Prostate gland (tissue), 2 donors: ENCODE data around the gene JSRP1. TPM values are rescaled to one million over a fixed set of nuclear protein-coding genes. Genes with fewer than 3 reads are reported as not detected.

Source experiments
- DNase-seq: peaks from one replicate; pipeline ENCODE4 v3.0.0-alpha.2; 2019; ENCODE audit warnings: low spot score
- H3K27ac ChIP-seq, 2 donors: fragments of 200-600 bp; sonication (generic); 2 replicates each; pipeline ENCODE4 v1.5.1; 2017 to 2019
- H3K27me3 ChIP-seq: fragments of 200-600 bp; sonication (generic); replicated peaks from 2 replicates; pipeline ENCODE4 v1.5.1; 2019; ENCODE audit not compliant: insufficient read depth
- H3K36me3 ChIP-seq, 2 donors: fragments of 200-600 bp; sonication (generic); 1 replicate in 1 of 2; 2 replicates in 1 of 2; pipeline versions ENCODE4 v1.5.1 to v1.8.1; 2017 to 2019
- H3K4me1 ChIP-seq: fragments of 200-600 bp; sonication (generic); replicated peaks from 2 replicates; pipeline ENCODE4 v1.5.1; 2019
- H3K4me3 ChIP-seq, 2 donors: fragments of 200-600 bp; sonication (generic); 2 replicates each; pipeline ENCODE4 v1.5.1; 2017 to 2019
- H3K9me3 ChIP-seq: fragments of 200-600 bp; sonication (generic); 2 replicates; pipeline ENCODE4 v1.5.1; 2017
- POLR2A ChIP-seq: fragments of 450-650 bp; IDR thresholded peaks from one replicate; pipeline ENCODE4 v1.6.1; 2016; ENCODE audit warnings: antibody characterized with exemption, mild to moderate bottlenecking
- POLR2AphosphoS5 ChIP-seq: sonication (generic); formaldehyde crosslinking; IDR thresholded peaks from one replicate; pipeline ENCODE4 v1.6.1; 2017; ENCODE audit warnings: antibody characterized with exemption
- WGBS: methylation state at CpG from one replicate; pipeline ENCODE4 v1.1.5; 2018; 5-methylcytosine and 5-hydroxymethylcytosine counted together
- intact Hi-C: fragments of 100-400 bp; cut with DNase I; formaldehyde crosslinking; loops from one replicate; pipeline ENCODE4 v1.14.2; 2022
- total RNA-seq, 2 donors: library from RNA; depleted of rRNA; stranded (reverse); fragments of >200 nt; gene quantifications; one replicate each; pipeline ENCODE4 v1.1.0, GENCODE V29; 2016
- TF ChIP-seq, protein P1 (sequence below), 4 experiments: fragments of 200-600 bp in 2 of 4; fragments of 450-650 bp in 2 of 4; sonication (generic) in 2 of 4; IDR thresholded peaks; 1 replicate in 3 of 4; 2 replicates in 1 of 4; pipeline ENCODE4 v1.5.1; 2016 to 2019; ENCODE audit warnings: antibody characterized with exemption in 4 of 4, mild to moderate bottlenecking in 2 of 4, moderate library complexity in 2 of 4

The JSRP1 gene
- total RNA-seq, 2 donors from 2014 or later, result 0.96 TPM; not detected in 1

DNA sequence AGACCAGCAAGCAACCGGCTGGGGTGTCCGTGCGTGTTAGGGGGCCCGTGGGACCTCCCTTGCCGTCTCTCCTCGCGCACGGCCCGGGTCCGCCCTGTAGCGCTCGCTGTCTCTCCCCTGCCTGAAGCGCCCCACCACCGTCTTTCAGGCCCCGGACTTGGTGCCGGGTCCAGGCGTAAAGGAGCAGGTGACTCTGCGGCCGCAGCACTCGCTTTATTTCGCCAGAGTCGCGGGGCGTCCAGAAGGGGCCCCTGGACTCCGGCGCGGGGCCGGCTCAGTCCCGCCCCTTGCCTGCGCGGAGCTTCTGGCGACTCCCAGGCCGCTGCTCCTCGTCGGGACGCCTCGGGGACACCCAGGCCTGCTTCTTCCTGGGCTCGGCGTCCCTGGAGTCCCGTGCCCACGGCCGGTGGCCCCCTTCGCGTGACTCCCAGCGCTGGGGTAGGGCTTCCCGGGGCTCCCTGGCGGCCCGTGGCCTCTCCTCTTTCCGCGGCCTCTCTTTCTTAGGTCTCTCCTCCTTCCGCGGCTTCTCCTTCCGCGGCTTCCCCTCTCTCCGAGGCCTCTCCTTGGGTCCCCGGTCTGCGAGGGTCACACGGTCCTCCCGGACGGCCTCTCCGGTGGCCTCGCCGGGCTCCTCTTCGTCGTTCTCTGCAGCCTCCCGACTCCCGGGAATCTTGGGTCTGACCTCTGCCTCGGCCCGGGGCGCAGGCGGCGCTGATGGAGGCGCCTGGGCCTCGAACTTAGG lies 4.0 kb downstream of the JSRP1 start:
- peaks cover 14% of the 10 kb centered on the region for H3K27me3 ChIP-seq
- H3K4me1 ChIP-seq, result no peaks in the 10 kb centered on the region
- DNase-seq, result no peak
- intact Hi-C loops, result no loop called here
- peaks cover 1 to 6% of the 10 kb centered on the region in 2 donors for H3K36me3 ChIP-seq
- 23% methylated on average over 73 of the region's 74 CpGs for WGBS
- TF ChIP-seq POLR2A (no peak), POLR2AphosphoS5 (no peak)
- TF ChIP-seq, protein P1, sequence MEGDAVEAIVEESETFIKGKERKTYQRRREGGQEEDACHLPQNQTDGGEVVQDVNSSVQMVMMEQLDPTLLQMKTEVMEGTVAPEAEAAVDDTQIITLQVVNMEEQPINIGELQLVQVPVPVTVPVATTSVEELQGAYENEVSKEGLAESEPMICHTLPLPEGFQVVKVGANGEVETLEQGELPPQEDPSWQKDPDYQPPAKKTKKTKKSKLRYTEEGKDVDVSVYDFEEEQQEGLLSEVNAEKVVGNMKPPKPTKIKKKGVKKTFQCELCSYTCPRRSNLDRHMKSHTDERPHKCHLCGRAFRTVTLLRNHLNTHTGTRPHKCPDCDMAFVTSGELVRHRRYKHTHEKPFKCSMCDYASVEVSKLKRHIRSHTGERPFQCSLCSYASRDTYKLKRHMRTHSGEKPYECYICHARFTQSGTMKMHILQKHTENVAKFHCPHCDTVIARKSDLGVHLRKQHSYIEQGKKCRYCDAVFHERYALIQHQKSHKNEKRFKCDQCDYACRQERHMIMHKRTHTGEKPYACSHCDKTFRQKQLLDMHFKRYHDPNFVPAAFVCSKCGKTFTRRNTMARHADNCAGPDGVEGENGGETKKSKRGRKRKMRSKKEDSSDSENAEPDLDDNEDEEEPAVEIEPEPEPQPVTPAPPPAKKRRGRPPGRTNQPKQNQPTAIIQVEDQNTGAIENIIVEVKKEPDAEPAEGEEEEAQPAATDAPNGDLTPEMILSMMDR (IDR thresholded peaks at IDR 0.05), result no peak
- H3K27ac ChIP-seq, result no peak overlapping the region
- H3K9me3 ChIP-seq, result no peaks in the 10 kb centered on the region
- H3K4me3 ChIP-seq, result no peak overlapping the region

DNA sequence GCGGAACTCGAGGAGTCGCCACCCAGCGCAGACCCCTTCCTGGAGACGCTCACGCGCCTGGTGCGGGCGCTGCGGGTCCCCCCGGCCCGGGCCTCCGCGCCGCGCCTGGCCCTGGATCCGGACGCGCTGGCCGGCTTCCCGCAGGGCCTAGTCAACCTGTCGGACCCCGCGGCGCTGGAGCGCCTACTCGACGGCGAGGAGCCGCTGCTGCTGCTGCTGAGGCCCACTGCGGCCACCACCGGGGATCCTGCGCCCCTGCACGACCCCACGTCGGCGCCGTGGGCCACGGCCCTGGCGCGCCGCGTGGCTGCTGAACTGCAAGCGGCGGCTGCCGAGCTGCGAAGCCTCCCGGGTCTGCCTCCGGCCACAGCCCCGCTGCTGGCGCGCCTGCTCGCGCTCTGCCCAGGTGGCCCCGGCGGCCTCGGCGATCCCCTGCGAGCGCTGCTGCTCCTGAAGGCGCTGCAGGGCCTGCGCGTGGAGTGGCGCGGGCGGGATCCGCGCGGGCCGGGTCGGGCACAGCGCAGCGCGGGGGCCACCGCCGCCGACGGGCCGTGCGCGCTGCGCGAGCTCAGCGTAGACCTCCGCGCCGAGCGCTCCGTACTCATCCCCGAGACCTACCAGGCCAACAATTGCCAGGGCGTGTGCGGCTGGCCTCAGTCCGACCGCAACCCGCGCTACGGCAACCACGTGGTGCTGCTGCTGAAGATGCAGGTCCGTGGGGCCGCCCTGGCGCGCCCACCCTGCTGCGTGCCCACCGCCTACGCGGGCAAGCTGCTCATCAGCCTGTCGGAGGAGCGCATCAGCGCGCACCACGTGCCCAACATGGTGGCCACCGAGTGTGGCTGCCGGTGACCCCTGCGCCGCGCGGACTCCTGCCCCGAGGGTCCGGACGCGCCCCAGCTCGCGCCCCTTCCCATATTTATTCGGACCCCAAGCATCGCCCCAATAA lies 4.8 kb downstream of the JSRP1 start:
- no peak overlapping the region for H3K4me3 ChIP-seq
- intact Hi-C loops, result no loop called here
- 14% methylated on average over 70 of the region's 125 CpGs for WGBS
- H3K27me3 ChIP-seq, result peaks cover 14% of the 10 kb centered on the region
- H3K9me3 ChIP-seq, result no peaks in the 10 kb centered on the region
- no peak for DNase-seq
- H3K4me1 ChIP-seq, result no peaks in the 10 kb centered on the region
- TF ChIP-seq POLR2A (no peak), POLR2AphosphoS5 (no peak)
- peaks cover 9 to 13% of the 10 kb centered on the region in 2 donors for H3K36me3 ChIP-seq
- H3K27ac ChIP-seq, result no peak overlapping the region

DNA sequence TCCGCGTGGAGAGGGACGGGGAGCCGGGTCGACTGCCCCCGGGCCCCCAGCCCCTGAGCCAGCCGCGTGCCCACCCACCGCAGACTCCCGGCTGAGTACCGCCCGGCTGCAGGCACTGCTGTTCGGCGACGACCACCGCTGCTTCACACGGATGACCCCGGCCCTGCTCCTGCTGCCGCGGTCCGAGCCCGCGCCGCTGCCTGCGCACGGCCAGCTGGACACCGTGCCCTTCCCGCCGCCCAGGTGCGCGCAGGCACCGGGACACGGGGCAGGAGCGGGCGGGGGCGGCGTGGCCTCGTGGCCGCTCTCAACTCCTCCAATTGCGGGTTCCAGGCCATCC lies 5.5 kb downstream of the JSRP1 start:
- no peaks in the 10 kb centered on the region for H3K4me1 ChIP-seq
- H3K36me3 ChIP-seq, result peaks cover 14 to 19% of the 10 kb centered on the region in 2 donors
- whole genome bisulfite sequencing, result 23% methylated on average over 23 of the region's 40 CpGs
- H3K27me3 ChIP-seq, result peaks cover 14% of the 10 kb centered on the region
- TF ChIP-seq, protein P1 (IDR thresholded peaks at IDR 0.05), result no peak
- TF ChIP-seq POLR2AphosphoS5 (no peak), POLR2A (no peak)
- no peak for DNase-seq
- intact Hi-C loops, result no loop called here
- H3K9me3 ChIP-seq, result no peaks in the 10 kb centered on the region
- no peak overlapping the region for H3K4me3 ChIP-seq
- H3K27ac ChIP-seq, result no peak overlapping the region

DNA sequence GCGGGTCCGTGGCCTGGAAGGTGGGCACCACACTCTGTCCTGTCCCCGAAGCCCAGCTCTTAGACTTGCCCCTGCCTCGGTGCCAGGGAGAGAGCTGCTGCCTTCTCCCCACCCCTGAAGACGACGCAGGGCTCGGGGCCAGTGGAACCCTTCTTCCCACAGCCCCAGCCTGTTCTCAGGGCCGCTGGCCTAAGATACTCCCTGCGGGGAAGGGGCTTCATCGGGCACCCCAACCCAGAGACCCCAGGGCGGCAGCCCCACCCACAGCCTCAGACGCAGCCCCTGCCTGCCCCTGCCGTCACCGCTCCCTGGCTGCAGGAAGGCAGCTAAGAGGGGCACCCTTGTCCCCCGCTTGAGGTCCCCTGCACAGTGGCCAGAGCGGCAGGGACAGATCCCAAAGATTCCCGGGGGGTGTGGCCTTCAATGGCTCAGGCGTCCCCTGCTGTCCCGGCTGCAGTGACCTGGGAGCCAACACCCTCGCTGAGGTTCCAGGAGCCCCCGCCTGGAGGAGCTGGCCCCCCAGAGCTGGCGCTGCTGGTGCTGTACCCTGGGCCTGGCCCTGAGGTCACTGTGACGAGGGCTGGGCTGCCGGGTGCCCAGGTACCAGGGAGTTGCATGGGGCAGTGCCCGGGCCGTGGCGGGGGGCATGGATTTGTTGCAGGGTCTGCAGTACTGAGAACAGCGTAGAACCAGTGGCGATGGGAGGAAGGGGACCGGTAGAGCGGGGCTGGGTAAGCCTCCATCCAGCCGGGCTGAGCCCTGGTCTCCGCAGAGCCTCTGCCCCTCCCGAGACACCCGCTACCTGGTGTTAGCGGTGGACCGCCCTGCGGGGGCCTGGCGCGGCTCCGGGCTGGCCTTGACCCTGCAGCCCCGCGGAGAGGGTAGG lies 6.1 kb downstream of the JSRP1 start:
- intact Hi-C loops, result no loop called here

More for the DNA sequence above, 6.1 kb downstream of the JSRP1 start:
- TF ChIP-seq POLR2A, result no peak
- TF ChIP-seq, protein P1 (IDR thresholded peaks at IDR 0.05), result no peak
- TF ChIP-seq POLR2AphosphoS5, result no peak
- Histone ChIP-seq H3K9me3 (no peaks in the 10 kb centered on the region), H3K4me1 (no peaks in the 10 kb centered on the region), H3K4me3 (no peak overlapping the region), H3K36me3 (peaks cover 20 to 25% of the 10 kb centered on the region in 2 donors), H3K27me3 (peaks cover 14% of the 10 kb centered on the region), H3K27ac (no peak overlapping the region)
- DNase-seq, result no peak
- WGBS, result 46% methylated on average over 34 of the region's 43 CpGs
